ENCODE data around the gene SETD7.

Gene SETD7

GRCh38 chr4:139587446-139587845 is 31.4 kb upstream of the SETD7 start:
- H3K4me3 ChIP-seq (ENCODE audit: low read depth, low read length), result no peak overlapping the region
- no peak for TF ChIP-seq CTCF (IDR thresholded peaks at IDR 0.05; ENCODE audit: insufficient read depth, low read depth, low read length, missing control alignments)
- no peak for DNase-seq (ENCODE audit: low read depth)

GRCh38 chr4:139585473-139585872 is 29.5 kb upstream of the SETD7 start:
- no peak for TF ChIP-seq CTCF (IDR thresholded peaks at IDR 0.05; ENCODE audit: insufficient read depth, low read depth, low read length, missing control alignments)
- no peak for DNase-seq (ENCODE audit: low read depth)
- no peak overlapping the region for H3K4me3 ChIP-seq (ENCODE audit: low read depth, low read length)

- DNase-seq (ENCODE audit: low read depth), result no peak
- TF ChIP-seq CTCF (IDR thresholded peaks at IDR 0.05; ENCODE audit: insufficient read depth, low read depth, low read length, missing control alignments), result no peak
- no peak overlapping the region for H3K4me3 ChIP-seq (ENCODE audit: low read depth, low read length)
Measured at GRCh38 chr4:139584784-139585183, 28.8 kb upstream of the SETD7 start.

DNA sequence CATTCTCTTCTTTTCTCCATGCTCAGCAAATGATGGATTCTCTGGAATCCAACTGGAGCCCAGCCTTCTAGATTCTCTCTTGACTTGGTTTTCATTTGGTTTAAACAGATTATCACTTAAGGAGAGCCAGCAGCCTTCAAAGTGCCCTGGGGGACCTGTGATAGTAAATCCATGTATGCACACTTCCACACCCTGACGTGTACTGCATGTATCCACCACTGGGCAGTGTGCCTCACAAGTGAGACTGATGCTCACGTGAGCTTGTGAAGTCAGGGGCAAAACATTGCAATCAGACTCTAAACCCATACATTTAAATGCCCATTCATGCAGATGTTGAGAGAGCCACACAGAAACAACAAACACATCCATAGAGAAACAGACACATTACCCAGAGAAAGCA is 28.0 kb upstream of the SETD7 start:
- DNase-seq (ENCODE audit: low read depth), result no peak
- TF ChIP-seq CTCF (IDR thresholded peaks at IDR 0.05; ENCODE audit: insufficient read depth, low read depth, low read length, missing control alignments), result no peak
- no peak overlapping the region for H3K4me3 ChIP-seq (ENCODE audit: low read depth, low read length)

- no peak for DNase-seq (ENCODE audit: low read depth)
- TF ChIP-seq CTCF (IDR thresholded peaks at IDR 0.05; ENCODE audit: insufficient read depth, low read depth, low read length, missing control alignments), result no peak
- H3K4me3 ChIP-seq (ENCODE audit: low read depth, low read length), result no peak overlapping the region
Measured at GRCh38 chr4:139582044-139582443, 26.0 kb upstream of the SETD7 start.

GRCh38 chr4:139581096-139581495 is 25.1 kb upstream of the SETD7 start:
- no peak overlapping the region for H3K4me3 ChIP-seq (ENCODE audit: low read depth, low read length)
- DNase-seq (ENCODE audit: low read depth), result no peak
- TF ChIP-seq CTCF (IDR thresholded peaks at IDR 0.05; ENCODE audit: insufficient read depth, low read depth, low read length, missing control alignments), result no peak

- no peak for TF ChIP-seq CTCF (IDR thresholded peaks at IDR 0.05; ENCODE audit: insufficient read depth, low read depth, low read length, missing control alignments)
- no peak for DNase-seq (ENCODE audit: low read depth)
- no peak overlapping the region for H3K4me3 ChIP-seq (ENCODE audit: low read depth, low read length)
Measured at GRCh38 chr4:139576219-139576618, 20.2 kb upstream of the SETD7 start.

Data from GM12865 (cell line).